Liver (tissue), 3 donors: ENCODE data around the gene CAGE1.

Experiments used
- ATF3 ChIP-seq: IDR thresholded peaks from 2 replicates; pipeline ENCODE4 v1.6.1; 2016; ENCODE audit warnings: antibody characterized with exemption
- GABPA ChIP-seq, 2 donors: IDR thresholded peaks in 1 of 2; conservative IDR thresholded peaks in 1 of 2; 2 replicates each; pipeline ENCODE4 v1.6.1; 2016; ENCODE audit warnings: antibody characterized with exemption in 2 of 2, mild to moderate bottlenecking in 1 of 2, moderate library complexity in 1 of 2
- RAD21 ChIP-seq, 2 donors: IDR thresholded peaks; 2 replicates each; pipeline ENCODE4 v1.6.1; 2016; ENCODE audit warnings: antibody characterized with exemption in 2 of 2, mild to moderate bottlenecking in 2 of 2
- REST ChIP-seq: IDR thresholded peaks from 2 replicates; pipeline ENCODE4 v1.6.1; 2016; ENCODE audit warnings: antibody characterized with exemption, mild to moderate bottlenecking
- RXRA ChIP-seq, 2 donors: IDR thresholded peaks; 2 replicates each; pipeline ENCODE4 v1.6.1; 2017 to 2018; ENCODE audit warnings: antibody characterized with exemption in 2 of 2, mild to moderate bottlenecking in 1 of 2
- SP1 ChIP-seq: IDR thresholded peaks from 2 replicates; pipeline ENCODE4 v1.6.1; 2018; ENCODE audit warnings: antibody characterized with exemption, mild to moderate bottlenecking
- TAF1 ChIP-seq: conservative IDR thresholded peaks from 2 replicates; pipeline ENCODE4 v1.6.1; 2016; ENCODE audit warnings: antibody characterized with exemption, mild to moderate bottlenecking
- ZBTB33 ChIP-seq: IDR thresholded peaks from 2 replicates; pipeline ENCODE4 v1.6.1; 2016; ENCODE audit warnings: antibody characterized with exemption
- TF ChIP-seq, protein P1 (sequence below): IDR thresholded peaks from 2 replicates; pipeline ENCODE4 v1.6.1; 2016; ENCODE audit warnings: antibody characterized with exemption
- TF ChIP-seq, protein P2 (sequence below): fragments of 150-350 bp; IDR thresholded peaks from 2 replicates; pipeline ENCODE4 v1.5.1; 2017; ENCODE audit warnings: improper control_type of control experiment, low read depth, low read length; ENCODE audit not compliant: missing input control
- donor health status: healthy.
- donor health status: healthy.

- TF ChIP-seq, protein P1, sequence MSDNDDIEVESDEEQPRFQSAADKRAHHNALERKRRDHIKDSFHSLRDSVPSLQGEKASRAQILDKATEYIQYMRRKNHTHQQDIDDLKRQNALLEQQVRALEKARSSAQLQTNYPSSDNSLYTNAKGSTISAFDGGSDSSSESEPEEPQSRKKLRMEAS, result no peak
- TF ChIP-seq, protein P2, sequence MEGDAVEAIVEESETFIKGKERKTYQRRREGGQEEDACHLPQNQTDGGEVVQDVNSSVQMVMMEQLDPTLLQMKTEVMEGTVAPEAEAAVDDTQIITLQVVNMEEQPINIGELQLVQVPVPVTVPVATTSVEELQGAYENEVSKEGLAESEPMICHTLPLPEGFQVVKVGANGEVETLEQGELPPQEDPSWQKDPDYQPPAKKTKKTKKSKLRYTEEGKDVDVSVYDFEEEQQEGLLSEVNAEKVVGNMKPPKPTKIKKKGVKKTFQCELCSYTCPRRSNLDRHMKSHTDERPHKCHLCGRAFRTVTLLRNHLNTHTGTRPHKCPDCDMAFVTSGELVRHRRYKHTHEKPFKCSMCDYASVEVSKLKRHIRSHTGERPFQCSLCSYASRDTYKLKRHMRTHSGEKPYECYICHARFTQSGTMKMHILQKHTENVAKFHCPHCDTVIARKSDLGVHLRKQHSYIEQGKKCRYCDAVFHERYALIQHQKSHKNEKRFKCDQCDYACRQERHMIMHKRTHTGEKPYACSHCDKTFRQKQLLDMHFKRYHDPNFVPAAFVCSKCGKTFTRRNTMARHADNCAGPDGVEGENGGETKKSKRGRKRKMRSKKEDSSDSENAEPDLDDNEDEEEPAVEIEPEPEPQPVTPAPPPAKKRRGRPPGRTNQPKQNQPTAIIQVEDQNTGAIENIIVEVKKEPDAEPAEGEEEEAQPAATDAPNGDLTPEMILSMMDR, result no peak
- TF ChIP-seq TAF1, result no peak
- TF ChIP-seq REST, result no peak
- no peak for TF ChIP-seq ATF3
- TF ChIP-seq RAD21 (IDR thresholded peaks at IDR 0.05), result no peak
- TF ChIP-seq GABPA (IDR thresholded peaks at IDR 0.05 in 1 of 2, conservative IDR thresholded peaks at IDR 0.05 in 1 of 2), result no peak
- TF ChIP-seq RXRA (IDR thresholded peaks at IDR 0.05), result no peak
- no peak for TF ChIP-seq ZBTB33
- no peak for TF ChIP-seq SP1
Measured at GRCh38 chr6:7334685-7335084, 54.9 kb downstream of the CAGE1 start.
